PC-9 (cell line): ENCODE measurements around the gene MAP3K5. TPM values are rescaled to one million over a fixed set of nuclear protein-coding genes. Genes with fewer than 3 reads are reported as not detected.

Experiments used
- BruUV-seq: library from RNA; stranded (reverse); fragments of 400-500 nt; replicated peaks from 2 replicates; lab custom pipeline; 2021; lab: Mats Ljungman, UMichigan
- CTCF ChIA-PET: fragments of 300-600 bp; sonication (Branson Sonifier 250); formaldehyde crosslinking; loops from one replicate; lab custom pipeline; 2022; ENCODE audit warnings: antibody characterized with exemption; lab: Charles Lee
- POLR2A ChIA-PET: fragments of 300-600 bp; sonication (Branson Sonifier 250); formaldehyde crosslinking; loops from one replicate; lab custom pipeline; 2022; ENCODE audit warnings: antibody characterized with exemption; ENCODE audit not compliant: unreplicated experiment; lab: Charles Lee
- DNase-seq, 2 experiments: peaks; one replicate each; pipeline versions ENCODE4 v3.0.0 to v3.0.0-alpha.2; 2015 to 2022; ENCODE audit warnings: mixed read lengths in 1 of 2
- H2AFZ ChIP-seq: fragments of 200-600 bp; sonication (generic); 2 replicates; pipeline ENCODE4 v1.8.1; 2017; ENCODE audit warnings: antibody characterized with exemption
- H3F3A ChIP-seq: fragments of 200-600 bp; sonication (generic); 2 replicates; pipeline ENCODE4 v1.8.1; 2017; ENCODE audit warnings: antibody characterized with exemption, mild to moderate bottlenecking, low read depth; ENCODE audit not compliant: insufficient read depth
- H3K27ac ChIP-seq: fragments of 200-600 bp; sonication (generic); 2 replicates; pipeline ENCODE4 v1.6.1; 2016; ENCODE audit warnings: mixed run types
- H3K27me3 ChIP-seq: fragments of 200-600 bp; sonication (generic); 2 replicates; pipeline ENCODE4 v1.6.1; 2016; ENCODE audit warnings: low read depth, mixed run types; ENCODE audit not compliant: insufficient read depth
- H3K36me3 ChIP-seq: fragments of 200-600 bp; sonication (generic); 2 replicates; pipeline ENCODE4 v1.6.1; 2016; ENCODE audit warnings: low read depth, mixed run types
- H3K4me1 ChIP-seq: fragments of 200-600 bp; sonication (generic); replicated peaks from 2 replicates; pipeline ENCODE4 v1.6.1; 2016; ENCODE audit warnings: mixed run types; ENCODE audit not compliant: insufficient read depth
- H3K4me2 ChIP-seq: fragments of 200-600 bp; sonication (generic); 2 replicates; pipeline ENCODE4 v1.6.1; 2017; ENCODE audit warnings: mixed run types
- H3K4me3 ChIP-seq: fragments of 200-600 bp; sonication (generic); 2 replicates; pipeline ENCODE4 v1.6.1; 2016; ENCODE audit warnings: mixed run types
- H3K79me2 ChIP-seq: fragments of 200-600 bp; sonication (generic); 2 replicates; pipeline ENCODE4 v1.6.1; 2017; ENCODE audit warnings: low read depth, mixed run types
- H3K9me2 ChIP-seq: fragments of 200-600 bp; sonication (generic); 2 replicates; pipeline ENCODE4 v1.8.1; 2017; ENCODE audit warnings: mild to moderate bottlenecking; ENCODE audit not compliant: insufficient read depth
- H3K9me3 ChIP-seq: fragments of 200-600 bp; sonication (generic); 2 replicates; pipeline ENCODE4 v1.8.1; 2016; ENCODE audit warnings: low read depth; ENCODE audit not compliant: insufficient read depth
- H4K20me1 ChIP-seq: fragments of 200-600 bp; sonication (generic); 2 replicates; pipeline ENCODE4 v1.8.1; 2017; ENCODE audit not compliant: insufficient read depth
- EZH2 ChIP-seq: fragments of 200-600 bp; sonication (generic); IDR thresholded peaks from 2 replicates; pipeline ENCODE4 v1.8.0; 2017; ENCODE audit warnings: antibody characterized with exemption, low read depth
- intact Hi-C: fragments of 100-400 bp; cut with micrococcal nuclease; formaldehyde crosslinking; loops from one replicate; pipeline ENCODE4 v1.10.0; 2022; ENCODE audit not compliant: unreplicated experiment
- total RNA-seq: library from RNA; stranded (reverse); gene quantifications from 2 replicates; pipeline ENCODE4 v1.2.3, GENCODE V29; 2021
- TF ChIP-seq, protein P1 (sequence below): fragments of 200-600 bp; sonication (generic); conservative IDR thresholded peaks from 2 replicates; pipeline ENCODE4 v1.6.1; 2017; ENCODE audit warnings: mixed run types, antibody characterized with exemption, mild to moderate bottlenecking, moderate library complexity

MAP3K5 gene
- total RNA-seq, 1 experiment from 2014 or later, result 10.9 TPM

DNA sequence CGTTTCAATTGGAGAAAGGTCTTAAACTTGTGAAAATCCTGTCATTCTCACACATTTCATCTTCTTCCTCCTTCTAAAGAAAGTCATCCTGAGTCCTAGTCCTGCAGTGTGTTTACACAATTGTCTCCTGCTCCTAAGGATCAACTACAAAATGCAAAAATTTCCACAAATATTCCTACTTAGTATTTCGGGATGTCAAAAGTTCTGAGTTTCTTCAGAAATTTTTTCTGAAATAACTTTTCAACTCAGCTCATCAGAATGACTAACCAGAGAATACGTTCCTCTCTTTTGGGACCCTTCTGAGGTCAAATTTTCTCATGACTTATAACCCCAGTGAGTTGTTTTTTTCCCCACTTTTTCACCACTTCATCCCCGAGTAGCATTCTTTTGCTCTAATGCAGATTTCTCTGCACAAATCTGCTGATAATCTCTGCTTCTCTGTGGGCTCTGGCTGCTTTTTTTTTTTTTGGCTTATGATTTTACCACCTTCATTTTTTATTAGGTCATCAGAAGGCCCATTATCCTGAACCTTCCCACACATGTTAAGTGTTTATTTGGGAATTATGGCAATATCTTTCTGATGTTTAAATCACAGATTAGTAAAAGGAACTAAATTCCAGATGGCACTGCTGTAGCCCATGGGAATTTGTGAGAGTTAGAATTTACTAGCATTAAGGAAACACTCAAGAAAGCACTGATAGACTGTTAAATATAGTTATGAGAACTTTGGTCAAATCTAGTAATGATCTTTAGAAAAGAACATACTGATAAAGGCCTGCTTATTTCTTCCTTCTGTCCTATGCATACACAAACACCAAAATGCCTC lies 41.4 kb downstream of the MAP3K5 start:
- no peaks in the 10 kb centered on the region for H3K4me1 ChIP-seq
- no peaks in the 10 kb centered on the region for H3K27me3 ChIP-seq
- H3K4me3 ChIP-seq, result no peak overlapping the region
- H3K4me2 ChIP-seq, result no peak overlapping the region
- intact Hi-C loops, result no loop called here
- no peak for TF ChIP-seq EZH2
- TF ChIP-seq, protein P1, sequence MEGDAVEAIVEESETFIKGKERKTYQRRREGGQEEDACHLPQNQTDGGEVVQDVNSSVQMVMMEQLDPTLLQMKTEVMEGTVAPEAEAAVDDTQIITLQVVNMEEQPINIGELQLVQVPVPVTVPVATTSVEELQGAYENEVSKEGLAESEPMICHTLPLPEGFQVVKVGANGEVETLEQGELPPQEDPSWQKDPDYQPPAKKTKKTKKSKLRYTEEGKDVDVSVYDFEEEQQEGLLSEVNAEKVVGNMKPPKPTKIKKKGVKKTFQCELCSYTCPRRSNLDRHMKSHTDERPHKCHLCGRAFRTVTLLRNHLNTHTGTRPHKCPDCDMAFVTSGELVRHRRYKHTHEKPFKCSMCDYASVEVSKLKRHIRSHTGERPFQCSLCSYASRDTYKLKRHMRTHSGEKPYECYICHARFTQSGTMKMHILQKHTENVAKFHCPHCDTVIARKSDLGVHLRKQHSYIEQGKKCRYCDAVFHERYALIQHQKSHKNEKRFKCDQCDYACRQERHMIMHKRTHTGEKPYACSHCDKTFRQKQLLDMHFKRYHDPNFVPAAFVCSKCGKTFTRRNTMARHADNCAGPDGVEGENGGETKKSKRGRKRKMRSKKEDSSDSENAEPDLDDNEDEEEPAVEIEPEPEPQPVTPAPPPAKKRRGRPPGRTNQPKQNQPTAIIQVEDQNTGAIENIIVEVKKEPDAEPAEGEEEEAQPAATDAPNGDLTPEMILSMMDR, result no peak
- no peak overlapping the region for H2AFZ ChIP-seq
- no peaks in the 10 kb centered on the region for H3F3A ChIP-seq
- no peak for DNase-seq
- BruUV-seq, result no TSS peak
- POLR2A ChIA-PET, result no interaction called here
- H4K20me1 ChIP-seq, result no peaks in the 10 kb centered on the region
- H3K36me3 ChIP-seq, result no peaks in the 10 kb centered on the region
- no peak overlapping the region for H3K27ac ChIP-seq
- H3K9me2 ChIP-seq, result no peaks in the 10 kb centered on the region
- H3K79me2 ChIP-seq, result peaks cover 53% of the 10 kb centered on the region
- CTCF ChIA-PET, result interaction anchor here (0.6 kb wide), 1 partner anchor 73 kb away, joined by 3 read pairs; no protein-coding TSS in a partner anchor
- H3K9me3 ChIP-seq, result no peaks in the 10 kb centered on the region

DNA sequence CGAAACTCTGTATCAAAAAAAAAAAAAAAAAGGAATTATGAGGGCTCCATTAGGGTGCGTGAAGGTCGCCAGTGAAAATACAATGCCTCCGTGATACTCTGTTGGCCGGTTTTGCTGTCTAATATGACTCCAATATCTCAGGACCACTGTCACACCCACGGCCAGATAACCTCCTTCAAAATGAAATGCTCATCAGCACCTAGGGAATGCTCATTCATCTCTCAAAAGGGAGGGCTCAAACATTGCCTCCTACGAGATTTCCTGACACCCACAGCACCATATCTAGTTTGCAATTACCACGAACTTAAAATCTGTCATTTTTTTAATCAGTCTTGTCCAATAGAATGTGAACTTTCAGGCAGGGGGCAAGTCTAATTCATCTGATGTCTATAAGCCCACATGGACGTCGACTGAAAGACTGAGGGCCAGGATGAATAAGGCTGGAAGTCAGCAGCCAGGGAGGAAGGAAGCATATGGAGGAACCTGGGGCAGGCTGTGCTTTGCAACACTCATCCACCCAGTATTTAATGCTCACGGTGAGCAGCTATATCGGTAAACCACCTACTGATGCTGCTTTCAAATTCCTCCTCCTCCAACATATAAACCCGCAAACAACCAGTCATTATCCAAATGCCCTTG lies 42.8 kb downstream of the MAP3K5 start:
- Histone ChIP-seq H3K9me2 (no peaks in the 10 kb centered on the region), H4K20me1 (no peaks in the 10 kb centered on the region), H3K27me3 (no peaks in the 10 kb centered on the region), H3K4me1 (no peaks in the 10 kb centered on the region), H3F3A (no peaks in the 10 kb centered on the region), H3K9me3 (no peaks in the 10 kb centered on the region), H3K4me2 (no peak overlapping the region), H3K79me2 (peaks cover 48% of the 10 kb centered on the region), H2AFZ (no peak overlapping the region), H3K36me3 (no peaks in the 10 kb centered on the region), H3K4me3 (no peak overlapping the region), H3K27ac (no peak overlapping the region)
- no TSS peak for BruUV-seq
- CTCF ChIA-PET, result no interaction called here
- intact Hi-C loops, result no loop called here
- no peak for DNase-seq
- POLR2A ChIA-PET, result no interaction called here
- TF ChIP-seq, protein P1, result no peak

DNA sequence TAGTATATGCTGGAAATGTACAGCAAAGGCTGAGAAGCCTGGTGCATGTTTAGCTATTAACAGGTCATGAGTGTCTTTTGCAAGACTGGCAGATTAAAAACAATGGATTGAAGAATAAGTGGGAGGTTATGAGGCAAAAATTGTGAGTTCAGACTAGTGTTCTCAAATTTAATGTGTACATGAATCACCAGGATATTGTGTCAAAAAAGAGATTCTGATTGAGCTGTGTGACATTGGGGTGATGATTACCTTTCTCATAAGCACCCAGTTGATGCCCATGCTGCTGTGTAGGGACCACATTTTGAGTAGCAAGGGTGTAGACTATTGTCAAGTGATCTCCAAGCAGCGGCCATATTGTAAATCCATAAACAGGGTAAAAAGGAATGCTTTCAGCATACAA lies 44.8 kb downstream of the MAP3K5 start:
- no peak for TF ChIP-seq EZH2
- TF ChIP-seq, protein P1, result no peak
- H3K4me3 ChIP-seq, result no peak overlapping the region
- H3K9me2 ChIP-seq, result no peaks in the 10 kb centered on the region
- H3K4me1 ChIP-seq, result no peaks in the 10 kb centered on the region
- no peak overlapping the region for H3K4me2 ChIP-seq
- no peaks in the 10 kb centered on the region for H3F3A ChIP-seq
- no peaks in the 10 kb centered on the region for H3K36me3 ChIP-seq
- ChIA-PET CTCF (no interaction called here), POLR2A (no interaction called here)
- no TSS peak for BruUV-seq
- H3K9me3 ChIP-seq, result no peaks in the 10 kb centered on the region
- no peak overlapping the region for H3K27ac ChIP-seq
- H3K27me3 ChIP-seq, result no peaks in the 10 kb centered on the region
- no peaks in the 10 kb centered on the region for H4K20me1 ChIP-seq
- H2AFZ ChIP-seq, result no peak overlapping the region
- intact Hi-C loops, result no loop called here
- no peak for DNase-seq
- H3K79me2 ChIP-seq, result peaks cover 48% of the 10 kb centered on the region
